Ishikawa (cell line): ENCODE results near the gene ADSL.

Source experiments
- CEBPB ChIP-seq: IDR thresholded peaks from 2 replicates; pipeline ENCODE4 v1.6.1; 2012
- CREB1 ChIP-seq: IDR thresholded peaks from 2 replicates; pipeline ENCODE4 v1.6.1; 2012; ENCODE audit warnings: low read depth
- EGR1 ChIP-seq: IDR thresholded peaks from 2 replicates; pipeline ENCODE4 v1.6.1; 2012
- EP300 ChIP-seq: IDR thresholded peaks from 2 replicates; pipeline ENCODE4 v1.6.1; 2012; ENCODE audit warnings: borderline replicate concordance
- FOXM1 ChIP-seq: IDR thresholded peaks from 2 replicates; pipeline ENCODE4 v1.6.1; 2012; ENCODE audit warnings: low read depth, borderline replicate concordance
- NFIC ChIP-seq: IDR thresholded peaks from 2 replicates; pipeline ENCODE4 v1.6.1; 2012
- RAD21 ChIP-seq: IDR thresholded peaks from 2 replicates; pipeline ENCODE4 v1.6.1; 2012; ENCODE audit warnings: low read depth
- TAF1 ChIP-seq: IDR thresholded peaks from 2 replicates; pipeline ENCODE4 v1.6.1; 2012; ENCODE audit warnings: low read depth, mild to moderate bottlenecking
- TCF12 ChIP-seq: IDR thresholded peaks from 2 replicates; pipeline ENCODE4 v1.6.1; 2012; ENCODE audit warnings: low read depth
- TEAD4 ChIP-seq: IDR thresholded peaks from 2 replicates; pipeline ENCODE4 v1.6.1; 2012
- YY1 ChIP-seq: IDR thresholded peaks from 2 replicates; pipeline ENCODE4 v1.6.1; 2012; ENCODE audit warnings: low read depth
- ZBTB7A ChIP-seq: IDR thresholded peaks from 2 replicates; pipeline ENCODE4 v1.6.1; 2012; ENCODE audit warnings: low read depth
- TF ChIP-seq, protein P1 (sequence below): IDR thresholded peaks from 2 replicates; pipeline ENCODE4 v1.6.1; 2012; ENCODE audit warnings: low read depth, mild to moderate bottlenecking
- TF ChIP-seq, protein P2 (sequence below): IDR thresholded peaks from 2 replicates; pipeline ENCODE4 v1.6.1; 2012
- TF ChIP-seq, protein P3 (sequence below): IDR thresholded peaks from 2 replicates; pipeline ENCODE4 v1.6.1; 2012

Gene ADSL

DNA sequence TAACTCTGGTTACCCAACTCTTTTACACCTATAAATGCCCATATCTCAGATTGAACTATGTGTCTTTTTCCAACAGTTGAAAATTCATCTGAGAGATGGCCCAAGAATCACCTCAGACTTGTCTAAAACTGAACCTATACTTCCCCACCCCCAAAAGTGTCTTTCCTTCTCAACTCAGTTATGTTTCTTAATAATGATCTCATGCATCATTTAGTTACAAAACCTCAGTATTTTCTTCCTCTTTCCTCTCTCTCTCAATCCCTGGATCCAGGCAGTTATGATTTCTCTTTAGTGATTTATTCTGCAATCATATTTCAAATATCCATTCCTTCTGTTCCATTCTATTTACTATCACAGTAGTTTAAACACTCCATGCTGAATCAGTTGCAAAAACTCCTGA is 32.3 kb upstream of the ADSL start:
- no peak for TF ChIP-seq NFIC
- no peak for TF ChIP-seq CREB1
- TF ChIP-seq, protein P1, sequence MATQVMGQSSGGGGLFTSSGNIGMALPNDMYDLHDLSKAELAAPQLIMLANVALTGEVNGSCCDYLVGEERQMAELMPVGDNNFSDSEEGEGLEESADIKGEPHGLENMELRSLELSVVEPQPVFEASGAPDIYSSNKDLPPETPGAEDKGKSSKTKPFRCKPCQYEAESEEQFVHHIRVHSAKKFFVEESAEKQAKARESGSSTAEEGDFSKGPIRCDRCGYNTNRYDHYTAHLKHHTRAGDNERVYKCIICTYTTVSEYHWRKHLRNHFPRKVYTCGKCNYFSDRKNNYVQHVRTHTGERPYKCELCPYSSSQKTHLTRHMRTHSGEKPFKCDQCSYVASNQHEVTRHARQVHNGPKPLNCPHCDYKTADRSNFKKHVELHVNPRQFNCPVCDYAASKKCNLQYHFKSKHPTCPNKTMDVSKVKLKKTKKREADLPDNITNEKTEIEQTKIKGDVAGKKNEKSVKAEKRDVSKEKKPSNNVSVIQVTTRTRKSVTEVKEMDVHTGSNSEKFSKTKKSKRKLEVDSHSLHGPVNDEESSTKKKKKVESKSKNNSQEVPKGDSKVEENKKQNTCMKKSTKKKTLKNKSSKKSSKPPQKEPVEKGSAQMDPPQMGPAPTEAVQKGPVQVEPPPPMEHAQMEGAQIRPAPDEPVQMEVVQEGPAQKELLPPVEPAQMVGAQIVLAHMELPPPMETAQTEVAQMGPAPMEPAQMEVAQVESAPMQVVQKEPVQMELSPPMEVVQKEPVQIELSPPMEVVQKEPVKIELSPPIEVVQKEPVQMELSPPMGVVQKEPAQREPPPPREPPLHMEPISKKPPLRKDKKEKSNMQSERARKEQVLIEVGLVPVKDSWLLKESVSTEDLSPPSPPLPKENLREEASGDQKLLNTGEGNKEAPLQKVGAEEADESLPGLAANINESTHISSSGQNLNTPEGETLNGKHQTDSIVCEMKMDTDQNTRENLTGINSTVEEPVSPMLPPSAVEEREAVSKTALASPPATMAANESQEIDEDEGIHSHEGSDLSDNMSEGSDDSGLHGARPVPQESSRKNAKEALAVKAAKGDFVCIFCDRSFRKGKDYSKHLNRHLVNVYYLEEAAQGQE = no peak

DNA sequence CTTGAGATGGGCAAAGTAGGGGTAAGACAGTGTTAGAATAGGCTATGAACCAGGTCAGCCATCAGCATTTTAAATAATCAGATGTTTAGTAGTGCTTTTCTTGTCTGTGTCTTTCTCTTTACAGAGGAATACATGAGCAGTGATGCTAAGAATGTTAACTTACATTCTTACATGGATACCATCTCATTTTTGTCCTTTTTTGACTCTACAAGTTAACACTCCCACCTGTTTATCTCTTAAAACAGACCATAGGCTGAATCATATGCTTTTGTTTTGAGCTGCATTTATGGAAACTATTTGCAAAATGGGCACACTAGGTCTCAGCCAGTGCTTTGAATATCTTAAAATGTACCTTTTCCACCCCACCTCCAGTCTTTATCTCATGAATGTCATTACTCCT is 25.6 kb upstream of the ADSL start:
- TF ChIP-seq CREB1 = no peak

DNA sequence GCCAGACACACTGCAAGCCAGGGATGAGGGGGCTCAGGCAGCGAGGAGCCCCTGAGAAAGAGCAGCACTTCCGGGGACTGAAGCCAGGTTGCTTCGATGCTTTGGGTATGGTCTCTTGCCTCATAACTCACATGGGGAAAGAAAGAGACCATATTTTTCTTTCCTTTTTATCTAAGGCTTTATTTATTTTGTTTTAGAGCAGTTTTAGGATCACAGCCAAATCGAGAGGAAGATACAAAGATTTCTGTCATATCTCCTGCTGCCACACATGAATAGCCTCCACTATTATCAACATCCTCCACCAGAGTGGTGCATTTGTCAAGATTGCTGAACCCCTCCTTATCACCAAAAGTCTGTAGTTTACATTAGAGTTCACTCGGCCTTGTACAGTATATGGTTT is 24.3 kb upstream of the ADSL start:
- TF ChIP-seq YY1 (no peak), EGR1 (no peak), TEAD4 (no peak), TAF1 (no peak), FOXM1 (no peak), CEBPB (no peak), ZBTB7A (no peak), NFIC (no peak), EP300 (no peak), CREB1 (no peak), RAD21 (no peak), TCF12 (no peak)
- TF ChIP-seq, protein P1 = no peak
- TF ChIP-seq, protein P2, sequence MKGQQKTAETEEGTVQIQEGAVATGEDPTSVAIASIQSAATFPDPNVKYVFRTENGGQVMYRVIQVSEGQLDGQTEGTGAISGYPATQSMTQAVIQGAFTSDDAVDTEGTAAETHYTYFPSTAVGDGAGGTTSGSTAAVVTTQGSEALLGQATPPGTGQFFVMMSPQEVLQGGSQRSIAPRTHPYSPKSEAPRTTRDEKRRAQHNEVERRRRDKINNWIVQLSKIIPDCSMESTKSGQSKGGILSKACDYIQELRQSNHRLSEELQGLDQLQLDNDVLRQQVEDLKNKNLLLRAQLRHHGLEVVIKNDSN = no peak
- TF ChIP-seq, protein P3, sequence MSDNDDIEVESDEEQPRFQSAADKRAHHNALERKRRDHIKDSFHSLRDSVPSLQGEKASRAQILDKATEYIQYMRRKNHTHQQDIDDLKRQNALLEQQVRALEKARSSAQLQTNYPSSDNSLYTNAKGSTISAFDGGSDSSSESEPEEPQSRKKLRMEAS = no peak

DNA sequence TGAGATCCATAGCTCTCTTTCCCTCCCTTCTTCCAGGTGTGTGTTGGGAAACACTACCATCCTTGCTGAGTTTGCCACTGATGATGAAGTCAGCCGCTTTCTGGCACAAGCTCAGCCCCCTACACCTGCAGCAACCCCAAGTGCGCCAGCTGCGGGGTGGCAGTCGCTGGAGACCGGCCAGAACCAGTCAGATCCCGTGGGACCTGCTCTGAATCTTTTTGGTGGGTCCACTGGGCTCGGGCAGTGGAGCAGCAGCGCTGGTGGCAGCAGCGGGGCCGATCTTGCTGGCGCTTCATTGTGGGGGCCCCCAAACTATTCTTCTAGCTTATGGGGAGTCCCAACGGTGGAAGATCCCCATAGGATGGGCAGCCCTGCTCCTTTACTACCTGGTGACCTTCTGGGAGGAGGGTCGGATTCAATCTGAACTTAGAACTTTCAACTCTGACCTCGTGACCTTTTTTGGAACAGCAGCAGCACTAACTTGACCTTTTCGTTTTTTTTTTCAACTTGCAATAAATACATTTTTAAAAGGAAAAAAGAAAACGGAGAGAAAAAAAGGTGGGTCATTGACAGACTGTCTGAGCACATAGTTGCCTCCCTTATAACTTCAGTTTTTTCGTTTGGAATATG is 23.4 kb upstream of the ADSL start:
- TF ChIP-seq CREB1 (no peak), TEAD4 (no peak), CEBPB (no peak), TAF1 (no peak), ZBTB7A (no peak), NFIC (no peak), RAD21 (no peak), YY1 (no peak), TCF12 (no peak), FOXM1 (no peak), EP300 (no peak)
- TF ChIP-seq, protein P3 = no peak
- TF ChIP-seq, protein P1 = no peak
- TF ChIP-seq, protein P2 = no peak

DNA sequence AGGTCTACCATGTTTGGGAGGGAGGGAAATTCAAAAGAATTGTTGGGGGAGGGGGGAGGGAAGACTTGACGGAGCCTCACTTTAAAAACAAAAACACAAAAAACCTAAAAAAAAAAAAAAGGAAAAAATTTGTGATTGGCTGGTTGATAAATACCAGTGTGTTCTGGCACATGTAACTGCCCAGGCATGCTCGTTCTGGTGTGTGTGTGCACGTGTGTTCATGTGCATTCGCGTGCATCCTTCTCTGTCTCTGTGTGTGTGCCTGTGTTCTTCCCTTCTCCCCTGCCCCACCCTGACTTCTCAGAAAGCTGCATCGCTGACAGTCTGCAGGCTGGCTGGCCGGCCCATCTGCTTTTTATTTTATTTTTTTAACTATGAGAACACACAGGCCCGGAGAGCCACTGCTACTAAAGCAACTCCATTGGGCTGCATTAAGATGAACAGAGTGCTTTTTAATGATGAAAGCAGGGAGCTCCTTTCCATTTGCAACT is 22.6 kb upstream of the ADSL start:
- TF ChIP-seq, protein P2 = no peak
- TF ChIP-seq NFIC (no peak), YY1 (no peak), RAD21 (no peak), EP300 (no peak), TCF12 (no peak), ZBTB7A (no peak)
